HepG2 (cell line): ENCODE measurements around the gene NINL. TPM values are rescaled to one million over a fixed set of nuclear protein-coding genes. Genes with fewer than 3 reads are reported as not detected.

Experiments used
- CEBPB ChIP-seq: IDR thresholded peaks from 2 replicates; pipeline ENCODE4 v1.6.1; 2011; ENCODE audit warnings: low read depth, low read length, improper control_type of control experiment, borderline replicate concordance
- EEA1 ChIP-seq: sonication (generic); formaldehyde crosslinking; IDR thresholded peaks from 2 replicates; pipeline ENCODE4 v1.5.1; 2020; ENCODE audit warnings: mild to moderate bottlenecking, missing genetic modification reagents, borderline replicate concordance
- EHMT2 ChIP-seq: fragments of 200-600 bp; sonication (generic); IDR thresholded peaks from 2 replicates; pipeline ENCODE4 v1.7.0; 2017; ENCODE audit warnings: antibody characterized with exemption, low read depth, low read length, borderline replicate concordance
- HIC2 ChIP-seq: sonication (generic); formaldehyde crosslinking; IDR thresholded peaks from 2 replicates; pipeline ENCODE4 v1.9.0; 2022; ENCODE audit warnings: low read depth, missing genetic modification reagents
- IRF9 ChIP-seq: sonication (generic); formaldehyde crosslinking; IDR thresholded peaks from 2 replicates; pipeline ENCODE4 v1.8.0; 2022; ENCODE audit warnings: missing genetic modification reagents, mild to moderate bottlenecking, borderline replicate concordance
- NFATC3 ChIP-seq: sonication (generic); formaldehyde crosslinking; IDR thresholded peaks from 2 replicates; pipeline ENCODE4 v1.5.1; 2020; ENCODE audit warnings: mild to moderate bottlenecking, missing genetic modification reagents
- NPAS2 ChIP-seq: sonication (generic); formaldehyde crosslinking; IDR thresholded peaks from 2 replicates; pipeline ENCODE4 v1.8.0; 2022; ENCODE audit warnings: mild to moderate bottlenecking, missing genetic modification reagents, borderline replicate concordance
- PHF5A ChIP-seq: IDR thresholded peaks from one replicate; pipeline ENCODE4 v1.6.1; 2018; ENCODE audit warnings: low read depth, missing genetic modification reagents; ENCODE audit not compliant: unreplicated experiment
- TBL1XR1 ChIP-seq: fragments of 150-350 bp; IDR thresholded peaks from 2 replicates; pipeline ENCODE4 v1.6.1; 2014; ENCODE audit warnings: borderline replicate concordance, low read length; ENCODE audit not compliant: partially characterized antibody
- THAP7 ChIP-seq: sonication (generic); formaldehyde crosslinking; IDR thresholded peaks from 2 replicates; pipeline ENCODE4 v1.8.1; 2023; ENCODE audit warnings: mild to moderate bottlenecking, missing genetic modification reagents
- ZBTB14 ChIP-seq: sonication (generic); formaldehyde crosslinking; IDR thresholded peaks from 2 replicates; pipeline ENCODE4 v1.4.0; 2020; ENCODE audit warnings: missing genetic modification reagents
- ZNF12 ChIP-seq: sonication (generic); formaldehyde crosslinking; IDR thresholded peaks from 2 replicates; pipeline ENCODE4 v1.5.0; 2020; ENCODE audit warnings: missing genetic modification reagents
- ZNF672 ChIP-seq: sonication (generic); formaldehyde crosslinking; IDR thresholded peaks from 2 replicates; pipeline ENCODE4 v1.8.1; 2022; ENCODE audit warnings: missing genetic modification reagents
- ZNF709 ChIP-seq: sonication (generic); formaldehyde crosslinking; IDR thresholded peaks from 2 replicates; pipeline ENCODE4 v1.5.0; 2020; ENCODE audit warnings: mild to moderate bottlenecking, missing genetic modification reagents
- polyA plus RNA-seq, 8 experiments: library from polyadenylated mRNA; depleted of rRNA in 3 of 8; stranded (reverse) in 7 of 8; unstranded in 1 of 8; fragments of >200 nt; fragmentation: Illumina TruSeq in 4 of 8; extraction: Trizol in 4 of 8; gene quantifications; 2 replicates each; pipeline versions ENCODE4 v1.2.1 to v1.2.3, GENCODE V29; 2011 to 2016; ENCODE audit warnings: low read depth in 4 of 8, missing spikeins in 1 of 8, mixed read lengths in 1 of 8; ENCODE audit not compliant: insufficient read depth in 1 of 8
- total RNA-seq, 5 experiments: library from RNA; depleted of rRNA; stranded (reverse); fragments of >200 nt; fragmentation: Illumina TruSeq; extraction: Trizol; gene quantifications; 2 replicates each; pipeline ENCODE4 v1.2.3, GENCODE V29; 2016; ENCODE audit warnings: low read depth in 1 of 5
- TF ChIP-seq, protein P1 (sequence below): IDR thresholded peaks from 2 replicates; pipeline ENCODE4 v1.6.1; 2016; ENCODE audit warnings: missing genetic modification reagents, missing compliant biosample characterization
- TF ChIP-seq, protein P2 (sequence below): sonication (generic); formaldehyde crosslinking; IDR thresholded peaks from 2 replicates; pipeline ENCODE4 v1.5.1; 2020; ENCODE audit warnings: missing genetic modification reagents, mild to moderate bottlenecking, borderline replicate concordance
- TF ChIP-seq, protein P3 (sequence below): sonication (generic); formaldehyde crosslinking; IDR thresholded peaks from 2 replicates; pipeline ENCODE4 v1.4.0; 2020; ENCODE audit warnings: missing genetic modification reagents, borderline replicate concordance

Gene NINL
- total and polyA plus RNA-seq, 2 of the 13 experiments (the other 11 are each of a cell fraction or from before 2014, with no cell fraction given): 32.3 to 34.3 TPM

DNA sequence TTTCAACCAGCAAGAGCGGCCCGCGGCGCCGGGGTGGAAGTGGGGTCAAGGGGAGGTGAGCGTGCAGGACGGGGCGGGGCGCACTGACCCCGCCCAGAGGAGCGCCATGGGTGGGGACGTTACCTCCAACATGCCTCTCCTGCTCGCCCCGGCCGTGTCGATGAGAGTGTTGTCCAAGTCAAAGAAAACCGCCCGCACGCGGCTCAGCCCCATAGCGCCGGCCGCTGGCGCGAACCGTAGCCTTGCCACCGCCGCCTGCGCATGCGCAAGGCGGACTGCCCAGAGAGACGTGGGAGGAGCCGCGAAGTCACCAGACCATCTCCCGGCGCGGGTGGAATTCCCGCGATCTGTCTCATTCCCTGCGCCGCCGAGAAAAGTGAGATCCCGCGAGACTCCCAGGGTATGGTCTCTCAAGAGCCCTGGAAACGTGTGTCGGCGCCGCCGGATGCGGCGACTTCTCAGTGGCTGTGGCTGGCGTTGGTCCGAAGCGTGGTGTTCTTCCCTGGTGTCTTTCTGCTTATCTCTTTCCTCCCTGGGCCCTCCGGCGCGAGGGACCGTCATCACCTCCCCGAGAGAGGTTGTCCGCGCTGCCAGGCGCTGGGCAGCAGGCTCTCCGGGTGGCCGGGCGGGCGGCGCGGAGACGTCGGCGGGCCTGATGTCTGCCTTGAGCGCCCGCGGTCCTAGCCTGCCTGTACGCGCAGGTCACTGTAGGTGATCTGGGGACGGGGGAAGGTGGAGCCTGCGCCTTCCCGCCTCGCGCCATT is 38.6 kb upstream of the NINL start, which contains the start of gene NANP (continued):
- TF ChIP-seq, protein P1, sequence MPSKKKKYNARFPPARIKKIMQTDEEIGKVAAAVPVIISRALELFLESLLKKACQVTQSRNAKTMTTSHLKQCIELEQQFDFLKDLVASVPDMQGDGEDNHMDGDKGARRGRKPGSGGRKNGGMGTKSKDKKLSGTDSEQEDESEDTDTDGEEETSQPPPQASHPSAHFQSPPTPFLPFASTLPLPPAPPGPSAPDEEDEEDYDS (CRISPR knock-in tag): peak; percentile 96
- TF ChIP-seq THAP7 (no peak; the same call in 1 of the 2 replicates), CEBPB (no peak), PHF5A (CRISPR knock-in tag) (peak; percentile 84), ZNF12 (CRISPR knock-in tag) (peak; percentile 45), TBL1XR1 (peak; percentile 44), EHMT2 (no peak; the same call in 1 of the 2 replicates), NPAS2 (CRISPR knock-in tag) (peak; percentile 89; the same call in 1 of the 2 replicates), ZNF709 (CRISPR knock-in tag) (peak; percentile 99), ZNF672 (no peak; the same call in 1 of the 2 replicates), NFATC3 (CRISPR knock-in tag) (peak; percentile 98), EEA1 (CRISPR knock-in tag) (peak; percentile 99), ZBTB14 (peak; percentile 63; the same call in 1 of the 2 replicates), IRF9 (CRISPR knock-in tag) (peak; percentile 100), HIC2 (CRISPR knock-in tag) (peak; percentile 73)
- TF ChIP-seq, protein P2, sequence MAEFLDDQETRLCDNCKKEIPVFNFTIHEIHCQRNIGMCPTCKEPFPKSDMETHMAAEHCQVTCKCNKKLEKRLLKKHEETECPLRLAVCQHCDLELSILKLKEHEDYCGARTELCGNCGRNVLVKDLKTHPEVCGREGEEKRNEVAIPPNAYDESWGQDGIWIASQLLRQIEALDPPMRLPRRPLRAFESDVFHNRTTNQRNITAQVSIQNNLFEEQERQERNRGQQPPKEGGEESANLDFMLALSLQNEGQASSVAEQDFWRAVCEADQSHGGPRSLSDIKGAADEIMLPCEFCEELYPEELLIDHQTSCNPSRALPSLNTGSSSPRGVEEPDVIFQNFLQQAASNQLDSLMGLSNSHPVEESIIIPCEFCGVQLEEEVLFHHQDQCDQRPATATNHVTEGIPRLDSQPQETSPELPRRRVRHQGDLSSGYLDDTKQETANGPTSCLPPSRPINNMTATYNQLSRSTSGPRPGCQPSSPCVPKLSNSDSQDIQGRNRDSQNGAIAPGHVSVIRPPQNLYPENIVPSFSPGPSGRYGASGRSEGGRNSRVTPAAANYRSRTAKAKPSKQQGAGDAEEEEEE (CRISPR knock-in tag): peak; percentile 8; the same call in 1 of the 2 replicates
- TF ChIP-seq, protein P3, sequence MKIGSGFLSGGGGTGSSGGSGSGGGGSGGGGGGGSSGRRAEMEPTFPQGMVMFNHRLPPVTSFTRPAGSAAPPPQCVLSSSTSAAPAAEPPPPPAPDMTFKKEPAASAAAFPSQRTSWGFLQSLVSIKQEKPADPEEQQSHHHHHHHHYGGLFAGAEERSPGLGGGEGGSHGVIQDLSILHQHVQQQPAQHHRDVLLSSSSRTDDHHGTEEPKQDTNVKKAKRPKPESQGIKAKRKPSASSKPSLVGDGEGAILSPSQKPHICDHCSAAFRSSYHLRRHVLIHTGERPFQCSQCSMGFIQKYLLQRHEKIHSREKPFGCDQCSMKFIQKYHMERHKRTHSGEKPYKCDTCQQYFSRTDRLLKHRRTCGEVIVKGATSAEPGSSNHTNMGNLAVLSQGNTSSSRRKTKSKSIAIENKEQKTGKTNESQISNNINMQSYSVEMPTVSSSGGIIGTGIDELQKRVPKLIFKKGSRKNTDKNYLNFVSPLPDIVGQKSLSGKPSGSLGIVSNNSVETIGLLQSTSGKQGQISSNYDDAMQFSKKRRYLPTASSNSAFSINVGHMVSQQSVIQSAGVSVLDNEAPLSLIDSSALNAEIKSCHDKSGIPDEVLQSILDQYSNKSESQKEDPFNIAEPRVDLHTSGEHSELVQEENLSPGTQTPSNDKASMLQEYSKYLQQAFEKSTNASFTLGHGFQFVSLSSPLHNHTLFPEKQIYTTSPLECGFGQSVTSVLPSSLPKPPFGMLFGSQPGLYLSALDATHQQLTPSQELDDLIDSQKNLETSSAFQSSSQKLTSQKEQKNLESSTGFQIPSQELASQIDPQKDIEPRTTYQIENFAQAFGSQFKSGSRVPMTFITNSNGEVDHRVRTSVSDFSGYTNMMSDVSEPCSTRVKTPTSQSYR (CRISPR knock-in tag): peak; percentile 45; the same call in 1 of the 2 replicates
